GM21381 (cell line): ENCODE measurements around the gene CASP3.
"Not testable (repeated sequence)": the region's sequence is repeated elsewhere in the genome, so short reads cannot be mapped to it uniquely, and the experiment has no call there.

Experiments
- ATAC-seq: cut with Tn5 transposase; IDR thresholded peaks from one replicate; pipeline ENCODE4 v1.9.1; 2021; ENCODE audit warnings: mild to moderate bottlenecking, moderate library complexity; ENCODE audit not compliant: unreplicated experiment

The CASP3 gene

GRCh38 chr4:184598753-184599491 lies 50.3 kb downstream of the CASP3 start:
- no peak for ATAC-seq

DNA sequence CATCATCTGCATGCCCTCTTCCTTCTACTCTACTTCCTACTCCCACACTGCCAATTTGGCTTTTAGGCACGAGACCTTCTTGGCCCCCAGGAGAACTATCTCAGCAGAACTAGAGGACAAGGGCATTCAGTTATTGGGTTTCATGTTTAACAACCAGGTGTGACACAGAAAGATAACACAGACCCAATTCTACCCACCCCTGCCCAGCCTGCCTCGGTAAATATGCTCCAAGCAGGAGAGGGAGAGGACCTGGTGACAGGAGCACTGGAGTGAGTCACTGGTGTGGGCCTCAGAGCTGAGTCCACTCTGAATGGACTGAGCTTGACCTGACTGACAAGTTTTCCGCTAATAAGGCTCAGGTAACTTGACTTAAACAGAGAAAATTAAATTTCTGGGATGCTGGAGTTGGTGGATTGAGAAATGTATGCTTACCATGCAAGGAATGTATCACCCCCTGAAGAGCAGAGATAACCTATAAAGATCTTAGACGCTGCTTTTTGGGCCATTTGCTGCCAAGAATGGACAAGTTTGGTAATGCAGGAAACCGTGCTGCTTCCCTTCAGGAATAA lies 52.5 kb downstream of the CASP3 start:
- no peak for ATAC-seq

DNA sequence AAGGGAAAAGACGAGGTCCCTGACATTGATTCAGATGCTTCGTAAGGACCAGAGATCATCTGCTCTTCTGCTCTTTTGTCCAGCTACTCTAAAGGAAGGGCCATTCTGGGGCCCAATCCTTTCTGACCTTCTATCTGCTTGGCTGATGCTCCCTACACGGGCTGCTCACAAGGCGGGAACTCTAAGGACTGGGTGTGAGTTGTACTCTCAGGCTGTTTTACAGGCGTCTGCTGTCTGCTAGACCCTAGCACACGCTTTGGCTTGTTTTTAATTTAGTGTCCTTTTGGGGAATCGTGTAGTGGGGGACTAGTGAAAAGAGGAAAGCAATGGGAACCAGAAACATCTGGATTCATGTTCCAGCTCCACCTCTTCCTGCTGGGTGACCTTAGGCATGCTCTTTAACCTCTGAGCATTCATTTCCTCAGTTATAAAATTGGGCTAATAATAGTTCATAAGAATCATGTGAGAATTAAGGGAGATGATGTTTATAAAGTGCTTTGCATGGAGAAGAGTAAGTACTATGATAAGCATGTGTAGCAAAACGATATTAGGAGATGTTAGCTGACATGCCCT lies 53.1 kb downstream of the CASP3 start:
- no peak for ATAC-seq

DNA sequence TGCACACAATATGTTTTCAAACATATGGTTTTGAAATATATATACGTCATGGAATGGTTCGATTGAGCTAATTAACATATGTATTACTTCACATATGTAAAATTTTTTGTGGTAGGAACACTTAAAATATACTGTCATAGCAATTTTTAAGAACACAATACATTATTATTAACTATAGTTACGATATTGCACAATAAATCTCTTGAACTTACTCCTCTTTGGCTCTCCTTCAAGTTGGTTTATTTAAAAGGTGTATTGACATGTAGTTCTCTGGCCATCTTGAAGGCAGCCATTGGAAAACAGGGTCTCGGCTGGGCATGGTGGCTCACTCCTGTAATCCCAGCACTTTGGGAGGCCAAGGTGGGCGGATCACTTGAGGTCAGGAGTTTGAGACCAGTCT lies 53.8 kb downstream of the CASP3 start:
- ATAC-seq, result no peak

DNA sequence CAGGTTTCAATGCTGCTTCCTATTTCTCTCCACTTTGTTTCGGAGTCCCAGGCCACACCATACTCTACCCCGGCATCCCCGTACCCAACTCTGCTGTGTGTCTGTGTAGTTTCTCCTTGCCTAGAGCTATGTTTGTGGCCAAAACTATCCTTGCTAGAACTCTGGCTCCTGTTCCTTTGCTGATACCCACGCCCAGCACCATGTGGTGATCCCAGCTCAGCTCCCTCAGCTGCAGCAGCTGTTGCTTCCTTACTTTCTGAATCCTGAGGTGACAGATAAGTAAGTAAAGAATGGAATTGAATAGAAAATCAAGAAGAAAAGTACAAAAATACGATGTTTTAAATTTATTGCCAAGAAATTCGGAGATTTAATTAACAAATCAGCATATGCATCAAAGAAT lies 55.8 kb downstream of the CASP3 start:
- ATAC-seq, result no peak

GRCh38 chr4:184591747-184592270 lies 57.4 kb downstream of the CASP3 start:
- ATAC-seq, result not testable (repeated sequence)

GRCh38 chr4:184591070-184591677 lies 58.1 kb downstream of the CASP3 start:
- no peak for ATAC-seq

GRCh38 chr4:184590196-184590595 lies 59.1 kb downstream of the CASP3 start:
- ATAC-seq, result no peak

DNA sequence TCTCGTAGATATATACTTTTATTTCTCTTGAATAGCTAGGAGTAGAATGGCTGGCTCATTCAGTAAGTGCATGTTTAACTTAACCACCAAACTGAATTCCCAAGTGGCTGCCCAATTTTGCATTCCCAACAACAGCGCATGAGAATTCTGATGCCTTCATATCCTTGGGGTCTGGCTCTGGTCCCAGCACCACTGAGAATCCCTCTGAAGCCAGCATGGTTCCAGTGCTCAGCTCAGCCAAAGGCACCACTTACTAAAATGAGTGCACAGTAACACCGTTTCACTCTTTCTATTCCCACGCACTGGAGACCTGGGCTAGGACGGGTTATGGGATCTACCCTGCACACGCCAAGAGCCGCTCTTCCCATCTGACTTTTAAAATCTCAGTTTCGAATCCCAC lies 60.4 kb downstream of the CASP3 start:
- no peak for ATAC-seq

DNA sequence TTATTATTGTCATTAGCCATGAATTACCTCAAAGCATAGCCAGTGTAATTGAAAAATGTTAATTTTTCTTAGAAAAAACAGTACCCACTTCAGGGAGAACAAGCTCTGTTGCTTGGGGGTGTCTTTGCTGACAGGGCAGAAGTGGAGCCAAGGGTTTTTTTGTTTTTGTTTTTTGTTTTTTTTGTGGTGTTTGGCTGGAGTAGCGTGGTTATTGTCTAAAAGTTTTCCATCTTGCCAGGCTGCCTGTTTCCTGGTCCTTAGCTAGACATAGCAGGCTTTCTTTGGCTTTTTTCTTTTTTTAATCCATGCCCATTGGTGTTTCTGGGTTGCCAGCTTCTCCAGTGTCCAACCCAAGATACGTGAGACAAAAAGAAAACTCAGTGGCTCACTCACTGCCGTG lies 61.5 kb downstream of the CASP3 start:
- no peak for ATAC-seq

DNA sequence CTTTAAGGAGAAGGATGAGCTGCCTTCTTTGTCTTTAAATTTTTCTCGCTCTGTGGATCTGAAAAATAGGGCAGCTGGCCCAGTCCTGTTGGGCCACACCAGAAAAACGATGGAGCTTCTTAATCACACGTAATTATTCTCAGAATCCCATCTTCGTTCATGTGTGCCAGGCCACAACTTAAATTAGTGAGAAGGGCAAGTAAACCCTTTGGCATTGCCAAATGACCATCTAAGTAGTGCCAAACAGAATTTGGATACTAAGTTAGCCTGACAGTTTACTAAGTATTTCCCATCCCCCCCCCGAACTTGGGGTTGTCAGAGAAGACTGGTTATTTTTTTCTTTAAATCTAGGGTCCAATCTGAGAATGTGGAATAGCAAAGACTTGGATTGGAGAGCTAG lies 62.0 kb downstream of the CASP3 start:
- ATAC-seq, result no peak

DNA sequence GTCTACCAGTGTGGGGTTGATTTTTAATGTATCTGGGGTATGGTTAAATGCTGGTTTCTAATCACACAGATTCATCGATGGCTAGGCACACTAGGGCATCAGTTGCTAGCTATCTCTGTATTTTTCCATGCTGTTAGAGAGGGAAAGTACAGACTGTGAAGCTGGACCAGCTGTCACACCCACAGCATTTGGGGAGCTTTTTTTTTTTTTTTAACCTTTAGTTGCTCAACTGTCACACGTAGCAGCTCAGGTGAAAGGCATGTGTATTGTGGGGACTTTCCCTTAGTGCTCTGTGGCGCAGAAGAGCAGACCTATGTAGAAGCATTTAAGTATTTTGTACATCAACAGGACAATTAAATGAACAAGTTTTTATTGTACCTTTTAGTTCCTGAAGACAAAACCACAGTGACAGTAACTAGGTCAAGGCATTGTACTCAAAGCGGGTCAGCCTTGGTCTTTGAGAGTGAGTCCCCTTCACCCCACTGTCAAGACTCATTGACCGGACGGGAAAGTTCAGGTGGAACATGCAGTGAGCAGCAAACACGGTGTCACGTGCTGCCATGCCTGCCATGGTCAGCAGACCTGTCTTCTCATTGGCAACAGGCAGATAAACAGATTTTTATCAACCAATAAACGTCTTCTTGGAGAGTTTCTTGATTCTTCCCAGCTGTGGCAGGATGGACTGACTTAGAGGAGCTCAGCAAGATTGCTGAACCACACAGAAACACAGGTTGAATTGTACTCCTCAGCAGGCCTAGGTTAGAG lies 65.3 kb downstream of the CASP3 start:
- ATAC-seq, result no peak
